MG63 (cell line): Measurements from ENCODE around the gene LHFPL3. TPM values are rescaled to one million over a fixed set of nuclear protein-coding genes. Genes with fewer than 3 reads are reported as not detected.
"Not testable (repeated sequence)": the region's sequence is repeated elsewhere in the genome, so short reads cannot be mapped to it uniquely, and the experiment has no call there.

Source experiments
- DNase-seq: peaks from one replicate; pipeline ENCODE4 v3.0.0-alpha.2; 2020
- H3K27me3 ChIP-seq: fragments of 250-450 bp; sonication (Bioruptor Pico); 2 replicates; pipeline ENCODE4 v1.5.1; 2020; ENCODE audit warnings: mild to moderate bottlenecking, moderate library complexity
- H3K36me3 ChIP-seq: fragments of 250-450 bp; sonication (Bioruptor Pico); 2 replicates; pipeline ENCODE4 v1.5.1; 2020; ENCODE audit warnings: mild to moderate bottlenecking, moderate library complexity
- H3K4me3 ChIP-seq: fragments of 250-450 bp; sonication (Bioruptor Pico); 2 replicates; pipeline ENCODE4 v1.5.1; 2020; ENCODE audit warnings: mild to moderate bottlenecking, moderate library complexity
- H3K9me3 ChIP-seq: fragments of 250-450 bp; sonication (Bioruptor Pico); 2 replicates; pipeline ENCODE4 v1.5.1; 2020; ENCODE audit warnings: mild to moderate bottlenecking, moderate library complexity
- total RNA-seq: library from RNA; depleted of rRNA; stranded (reverse); fragments of >200 nt; shearing (Covaris generic); gene quantifications from 2 replicates; pipeline ENCODE4 v1.2.3, GENCODE V29; 2014; ENCODE audit warnings: low replicate concordance

The LHFPL3 gene
- total RNA-seq, 1 experiment from 2014 or later: not detected

GRCh38 chr7:104679085-104679484 lies 350.7 kb downstream of the LHFPL3 start:
- no peaks in the 10 kb centered on the region for H3K9me3 ChIP-seq
- H3K36me3 ChIP-seq: no peaks in the 10 kb centered on the region
- no peak overlapping the region for H3K4me3 ChIP-seq
- DNase-seq: no peak
- peaks cover 2% of the 10 kb centered on the region; the same call in 1 of the 2 replicates for H3K27me3 ChIP-seq

GRCh38 chr7:104686286-104686685 lies 357.9 kb downstream of the LHFPL3 start:
- H3K9me3 ChIP-seq: no peaks in the 10 kb centered on the region
- no peak overlapping the region for H3K4me3 ChIP-seq
- DNase-seq: no peak
- no peaks in the 10 kb centered on the region for H3K36me3 ChIP-seq
- no peaks in the 10 kb centered on the region for H3K27me3 ChIP-seq

GRCh38 chr7:104694710-104695109 lies 366.3 kb downstream of the LHFPL3 start:
- no peaks in the 10 kb centered on the region for H3K27me3 ChIP-seq
- H3K36me3 ChIP-seq: no peaks in the 10 kb centered on the region
- H3K9me3 ChIP-seq: no peaks in the 10 kb centered on the region
- no peak for DNase-seq
- H3K4me3 ChIP-seq: no peak overlapping the region

GRCh38 chr7:104695563-104695962 lies 367.2 kb downstream of the LHFPL3 start:
- DNase-seq: no peak
- Histone ChIP-seq H3K4me3 (no peak overlapping the region), H3K36me3 (no peaks in the 10 kb centered on the region), H3K9me3 (no peaks in the 10 kb centered on the region), H3K27me3 (no peaks in the 10 kb centered on the region)

- H3K4me3 ChIP-seq: no peak overlapping the region
- DNase-seq: no peak
- 0 out of 2 replicates have a peak, but pooled peaks cover 2% of the 10 kb centered on the region for H3K27me3 ChIP-seq
- no peaks in the 10 kb centered on the region for H3K9me3 ChIP-seq
- no peaks in the 10 kb centered on the region for H3K36me3 ChIP-seq
Observed at GRCh38 chr7:104700336-104700735, 371.9 kb downstream of the LHFPL3 start.

GRCh38 chr7:104721027-104721426 lies 392.6 kb downstream of the LHFPL3 start:
- H3K27me3 ChIP-seq, H3K9me3 ChIP-seq: not testable (repeated sequence)

GRCh38 chr7:104723001-104723400 lies 394.6 kb downstream of the LHFPL3 start:
- Histone ChIP-seq H3K4me3 (no peak overlapping the region), H3K9me3 (no peaks in the 10 kb centered on the region), H3K27me3 (no peaks in the 10 kb centered on the region), H3K36me3 (no peaks in the 10 kb centered on the region)
- no peak for DNase-seq

More at GRCh38 chr7:104721027-104721426, 392.6 kb downstream of the LHFPL3 start:
- DNase-seq, H3K36me3 ChIP-seq, H3K4me3 ChIP-seq: not testable (repeated sequence)

- Histone ChIP-seq H3K9me3 (no peaks in the 10 kb centered on the region), H3K4me3 (no peak overlapping the region), H3K27me3 (no peaks in the 10 kb centered on the region), H3K36me3 (no peaks in the 10 kb centered on the region)
- no peak for DNase-seq
Observed at GRCh38 chr7:104758504-104758903, 430.1 kb downstream of the LHFPL3 start.

- no peak overlapping the region for H3K4me3 ChIP-seq
- H3K9me3 ChIP-seq: no peaks in the 10 kb centered on the region
- H3K27me3 ChIP-seq: no peaks in the 10 kb centered on the region
- no peak for DNase-seq
- H3K36me3 ChIP-seq: no peaks in the 10 kb centered on the region
Observed at GRCh38 chr7:104761892-104762291, 433.5 kb downstream of the LHFPL3 start.

- no peak for DNase-seq
- H3K36me3 ChIP-seq: no peaks in the 10 kb centered on the region
- H3K27me3 ChIP-seq: no peaks in the 10 kb centered on the region
- H3K4me3 ChIP-seq: no peak overlapping the region
- no peaks in the 10 kb centered on the region for H3K9me3 ChIP-seq
Observed at GRCh38 chr7:104767113-104767512, 438.7 kb downstream of the LHFPL3 start.

GRCh38 chr7:104767826-104768536 lies 439.6 kb downstream of the LHFPL3 start:
- no peak for DNase-seq
- Histone ChIP-seq H3K36me3 (no peaks in the 10 kb centered on the region), H3K27me3 (no peaks in the 10 kb centered on the region), H3K9me3 (no peaks in the 10 kb centered on the region), H3K4me3 (no peak overlapping the region)

GRCh38 chr7:104772405-104773345 lies 444.3 kb downstream of the LHFPL3 start:
- no peak for DNase-seq
- Histone ChIP-seq H3K4me3 (no peak overlapping the region), H3K9me3 (no peaks in the 10 kb centered on the region), H3K36me3 (no peaks in the 10 kb centered on the region), H3K27me3 (no peaks in the 10 kb centered on the region)

- DNase-seq: no peak
- Histone ChIP-seq H3K36me3 (no peaks in the 10 kb centered on the region), H3K4me3 (no peak overlapping the region), H3K27me3 (no peaks in the 10 kb centered on the region), H3K9me3 (no peaks in the 10 kb centered on the region)
Observed at GRCh38 chr7:104773796-104774195, 445.4 kb downstream of the LHFPL3 start.

- no peak for DNase-seq
- no peak overlapping the region for H3K4me3 ChIP-seq
- H3K27me3 ChIP-seq: no peaks in the 10 kb centered on the region
- H3K9me3 ChIP-seq: no peaks in the 10 kb centered on the region
- H3K36me3 ChIP-seq: no peaks in the 10 kb centered on the region
Observed at GRCh38 chr7:104775531-104775930, 447.1 kb downstream of the LHFPL3 start.

GRCh38 chr7:104777301-104777800 lies 448.9 kb downstream of the LHFPL3 start:
- Histone ChIP-seq H3K27me3 (no peaks in the 10 kb centered on the region; the same call in 1 of the 2 replicates), H3K36me3 (no peaks in the 10 kb centered on the region), H3K9me3 (no peaks in the 10 kb centered on the region), H3K4me3 (no peak overlapping the region)
- no peak for DNase-seq

- no peak for DNase-seq
Observed at GRCh38 chr7:104779888-104780287, 451.5 kb downstream of the LHFPL3 start.

GRCh38 chr7:104784686-104785085 lies 456.3 kb downstream of the LHFPL3 start:
- no peaks in the 10 kb centered on the region for H3K36me3 ChIP-seq
- DNase-seq: no peak
- H3K9me3 ChIP-seq: no peaks in the 10 kb centered on the region
- H3K4me3 ChIP-seq: no peak overlapping the region
- no peaks in the 10 kb centered on the region; the same call in 1 of the 2 replicates for H3K27me3 ChIP-seq

More at GRCh38 chr7:104779888-104780287, 451.5 kb downstream of the LHFPL3 start:
- Histone ChIP-seq H3K36me3 (no peaks in the 10 kb centered on the region), H3K27me3 (no peaks in the 10 kb centered on the region; the same call in 1 of the 2 replicates), H3K4me3 (no peak overlapping the region), H3K9me3 (no peaks in the 10 kb centered on the region)
